Osteoblast (primary cell): Measurements from ENCODE around the gene CYS1. TPM values are rescaled to one million over a fixed set of nuclear protein-coding genes. Genes with fewer than 3 reads are reported as not detected.

Source experiments
- DNase-seq: peaks from one replicate; pipeline ENCODE4 v3.0.0; 2011; ENCODE audit warnings: low spot score, mixed read lengths; ENCODE audit not compliant: insufficient read length; ENCODE audit errors: missing footprints
- H2AFZ ChIP-seq: 2 replicates; pipeline ENCODE4 v1.6.0; 2011; ENCODE audit warnings: mild to moderate bottlenecking, low read length
- H3K27ac ChIP-seq: 2 replicates; pipeline ENCODE4 v1.5.1; 2011; ENCODE audit warnings: mild to moderate bottlenecking, low read depth, low read length, moderate library complexity
- H3K27me3 ChIP-seq: 2 replicates; pipeline ENCODE4 v1.6.0; 2012; ENCODE audit warnings: mild to moderate bottlenecking, control low read depth, inconsistent platforms, low read length, moderate library complexity; ENCODE audit not compliant: insufficient read depth
- H3K36me3 ChIP-seq: 2 replicates; pipeline ENCODE4 v1.5.1; 2011; ENCODE audit warnings: mild to moderate bottlenecking, low read length, control low read depth, moderate library complexity; ENCODE audit not compliant: insufficient read depth
- H3K4me1 ChIP-seq: 2 replicates; pipeline ENCODE4 v1.5.1; 2011; ENCODE audit warnings: mild to moderate bottlenecking, low read length, control low read depth, moderate library complexity; ENCODE audit not compliant: insufficient read depth
- H3K4me2 ChIP-seq: 2 replicates; pipeline ENCODE4 v1.6.0; 2011; ENCODE audit warnings: mild to moderate bottlenecking, low read length; ENCODE audit not compliant: insufficient read depth
- H3K4me3 ChIP-seq: fragments of 200-600 bp; sonication (generic); 3 replicates; pipeline ENCODE4 v1.5.1; 2012; ENCODE audit warnings: mild to moderate bottlenecking, low read length, inconsistent platforms; ENCODE audit not compliant: insufficient read depth
- H3K79me2 ChIP-seq: 2 replicates; pipeline ENCODE4 v1.6.0; 2012; ENCODE audit warnings: mild to moderate bottlenecking, low read length, control low read depth, inconsistent platforms; ENCODE audit not compliant: insufficient read depth
- H3K9me3 ChIP-seq: 2 replicates; pipeline ENCODE4 v1.5.1; 2011; ENCODE audit warnings: low read depth, low read length, control low read depth
- H4K20me1 ChIP-seq: 2 replicates; pipeline ENCODE4 v1.6.0; 2012; ENCODE audit warnings: mild to moderate bottlenecking, low read length, control low read depth; ENCODE audit not compliant: insufficient read depth
- total RNA-seq: library from RNA; depleted of rRNA; stranded (reverse); fragments of >200 nt; gene quantifications from 2 replicates; pipeline ENCODE4 v1.2.3, GENCODE V29; 2012
- TF ChIP-seq, protein P1 (sequence below): IDR thresholded peaks from 2 replicates; pipeline ENCODE4 v1.5.1; 2011; ENCODE audit warnings: mild to moderate bottlenecking, low read depth, low read length, moderate library complexity; ENCODE audit errors: extremely low read depth

Gene CYS1
- total RNA-seq, 1 donor = 0.36 TPM

GRCh38 chr2:10120877-10121574 is 40.8 kb upstream of the CYS1 start:
- DNase-seq = peak; percentile 75
- TF ChIP-seq, protein P1, sequence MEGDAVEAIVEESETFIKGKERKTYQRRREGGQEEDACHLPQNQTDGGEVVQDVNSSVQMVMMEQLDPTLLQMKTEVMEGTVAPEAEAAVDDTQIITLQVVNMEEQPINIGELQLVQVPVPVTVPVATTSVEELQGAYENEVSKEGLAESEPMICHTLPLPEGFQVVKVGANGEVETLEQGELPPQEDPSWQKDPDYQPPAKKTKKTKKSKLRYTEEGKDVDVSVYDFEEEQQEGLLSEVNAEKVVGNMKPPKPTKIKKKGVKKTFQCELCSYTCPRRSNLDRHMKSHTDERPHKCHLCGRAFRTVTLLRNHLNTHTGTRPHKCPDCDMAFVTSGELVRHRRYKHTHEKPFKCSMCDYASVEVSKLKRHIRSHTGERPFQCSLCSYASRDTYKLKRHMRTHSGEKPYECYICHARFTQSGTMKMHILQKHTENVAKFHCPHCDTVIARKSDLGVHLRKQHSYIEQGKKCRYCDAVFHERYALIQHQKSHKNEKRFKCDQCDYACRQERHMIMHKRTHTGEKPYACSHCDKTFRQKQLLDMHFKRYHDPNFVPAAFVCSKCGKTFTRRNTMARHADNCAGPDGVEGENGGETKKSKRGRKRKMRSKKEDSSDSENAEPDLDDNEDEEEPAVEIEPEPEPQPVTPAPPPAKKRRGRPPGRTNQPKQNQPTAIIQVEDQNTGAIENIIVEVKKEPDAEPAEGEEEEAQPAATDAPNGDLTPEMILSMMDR = no peak
- Histone ChIP-seq H3K79me2 (peaks cover 20% of the 10 kb centered on the region), H3K27ac (peak overlapping the region; percentile 76), H2AFZ (peak overlapping the region; percentile 95), H3K27me3 (no peaks in the 10 kb centered on the region), H3K4me1 (peaks cover 40% of the 10 kb centered on the region), H4K20me1 (no peaks in the 10 kb centered on the region), H3K4me3 (peak overlapping the region; percentile 72), H3K36me3 (peaks cover 5% of the 10 kb centered on the region), H3K9me3 (no peaks in the 10 kb centered on the region), H3K4me2 (peak overlapping the region; percentile 87)

DNA sequence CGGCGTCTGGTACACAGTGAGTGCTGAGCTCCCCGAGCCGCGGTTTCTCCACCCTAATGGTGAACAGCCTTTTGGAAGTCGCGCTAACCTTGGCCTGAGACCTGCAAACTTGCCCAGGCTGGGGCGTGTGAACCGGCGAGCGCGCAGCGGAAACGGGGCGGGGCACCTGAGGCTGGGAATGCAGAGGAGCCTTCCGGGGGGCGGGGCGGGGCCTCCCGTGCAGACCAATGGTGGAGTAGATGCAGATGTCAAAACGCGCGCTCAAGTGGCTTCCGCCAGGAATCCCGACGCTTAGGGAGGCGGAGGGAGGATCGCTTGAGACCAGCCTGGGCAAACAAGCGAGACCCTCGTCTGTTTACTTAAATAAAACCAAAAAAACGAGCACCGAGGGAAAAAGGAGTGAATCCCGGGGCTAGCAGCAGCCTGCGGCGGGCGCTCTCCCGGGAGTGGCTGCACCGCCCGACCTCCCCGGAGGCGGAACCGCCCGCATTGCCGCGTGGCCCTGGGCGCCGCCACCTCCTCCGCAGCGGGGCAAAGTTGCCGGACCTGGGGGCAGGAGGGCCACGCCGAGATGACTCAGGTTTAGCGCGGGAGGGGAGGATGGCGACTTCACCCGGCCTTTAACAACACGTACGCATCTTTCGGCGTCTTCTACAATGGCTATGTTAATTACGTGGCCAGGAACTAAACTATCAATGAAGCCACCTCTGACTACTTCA is 40.1 kb upstream of the CYS1 start:
- TF ChIP-seq, protein P1 = no peak
- peak overlapping the region; percentile 87 for H3K4me2 ChIP-seq
- no peaks in the 10 kb centered on the region for H4K20me1 ChIP-seq
- no peaks in the 10 kb centered on the region for H3K27me3 ChIP-seq
- peaks cover 16% of the 10 kb centered on the region for H3K79me2 ChIP-seq
- H2AFZ ChIP-seq = peak overlapping the region; percentile 95
- peaks cover 36% of the 10 kb centered on the region for H3K4me1 ChIP-seq
- peak overlapping the region; percentile 72 for H3K4me3 ChIP-seq
- DNase-seq = peak; percentile 98
- H3K9me3 ChIP-seq = no peaks in the 10 kb centered on the region
- no peaks in the 10 kb centered on the region for H3K36me3 ChIP-seq
- peak overlapping the region; percentile 76 for H3K27ac ChIP-seq

DNA sequence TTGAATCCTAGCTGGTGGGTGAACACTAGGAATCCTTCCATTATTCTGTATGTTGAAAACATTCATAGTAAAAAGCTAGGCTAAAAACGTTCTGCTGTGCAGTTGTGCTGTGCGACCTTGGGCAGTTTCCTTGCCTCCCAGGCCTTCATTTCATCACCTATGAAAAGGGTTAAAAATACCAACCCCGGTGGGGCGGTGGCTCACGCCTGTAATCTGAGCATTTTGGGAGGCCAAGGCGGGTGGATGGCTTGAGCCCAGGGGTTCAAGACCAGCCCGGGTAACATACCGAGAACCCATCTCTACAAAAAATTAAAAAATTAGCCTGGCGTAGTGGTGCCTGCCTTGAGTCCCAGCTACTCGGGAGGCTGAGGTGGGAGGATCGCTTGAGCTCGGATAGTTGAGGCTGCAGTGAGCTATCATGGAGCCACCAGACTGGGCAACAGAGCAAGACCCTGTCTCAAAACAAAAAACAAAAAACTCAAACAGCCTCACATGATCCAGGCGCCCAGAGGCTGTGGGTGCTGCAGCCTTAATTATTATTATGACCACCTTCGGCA is 39.5 kb upstream of the CYS1 start:
- H3K79me2 ChIP-seq = peaks cover 11% of the 10 kb centered on the region
- H4K20me1 ChIP-seq = no peaks in the 10 kb centered on the region
- H3K36me3 ChIP-seq = no peaks in the 10 kb centered on the region
- H3K27me3 ChIP-seq = no peaks in the 10 kb centered on the region
- no peaks in the 10 kb centered on the region for H3K9me3 ChIP-seq
- H3K27ac ChIP-seq = peak overlapping the region; percentile 64
- peak overlapping the region; percentile 95 for H2AFZ ChIP-seq
- TF ChIP-seq, protein P1 = no peak
- no peak for DNase-seq
- H3K4me2 ChIP-seq = peak overlapping the region; percentile 87
- peaks cover 30% of the 10 kb centered on the region for H3K4me1 ChIP-seq
- H3K4me3 ChIP-seq = peak overlapping the region; percentile 72

GRCh38 chr2:10119027-10119325 is 38.8 kb upstream of the CYS1 start:
- no peak for DNase-seq
- Histone ChIP-seq H2AFZ (no peak overlapping the region), H3K27ac (no peak overlapping the region), H3K4me1 (peaks cover 24% of the 10 kb centered on the region), H3K4me3 (no peak overlapping the region), H4K20me1 (no peaks in the 10 kb centered on the region), H3K79me2 (peaks cover 11% of the 10 kb centered on the region), H3K36me3 (no peaks in the 10 kb centered on the region), H3K9me3 (no peaks in the 10 kb centered on the region), H3K27me3 (no peaks in the 10 kb centered on the region), H3K4me2 (no peak overlapping the region)
- TF ChIP-seq, protein P1 = no peak
